Fibroblast of lung (primary cell): ENCODE measurements around the gene PRPF6.

Experiments used
- EZH2 ChIP-seq: IDR thresholded peaks from 2 replicates; pipeline ENCODE4 v1.5.1; 2012; ENCODE audit warnings: low read length, control low read depth, mild to moderate bottlenecking; ENCODE audit errors: missing control alignments
- TF ChIP-seq, protein P1 (sequence below), 2 donors: IDR thresholded peaks in 1 of 2; conservative IDR thresholded peaks in 1 of 2; 1 replicate in 1 of 2; 2 replicates in 1 of 2; pipeline ENCODE4 v1.5.1; 2011 to 2012; ENCODE audit warnings: low read length in 2 of 2, control low read depth in 1 of 2, inconsistent platforms in 1 of 2, low read depth in 1 of 2, mild to moderate bottlenecking in 1 of 2

- TF ChIP-seq, protein P1, sequence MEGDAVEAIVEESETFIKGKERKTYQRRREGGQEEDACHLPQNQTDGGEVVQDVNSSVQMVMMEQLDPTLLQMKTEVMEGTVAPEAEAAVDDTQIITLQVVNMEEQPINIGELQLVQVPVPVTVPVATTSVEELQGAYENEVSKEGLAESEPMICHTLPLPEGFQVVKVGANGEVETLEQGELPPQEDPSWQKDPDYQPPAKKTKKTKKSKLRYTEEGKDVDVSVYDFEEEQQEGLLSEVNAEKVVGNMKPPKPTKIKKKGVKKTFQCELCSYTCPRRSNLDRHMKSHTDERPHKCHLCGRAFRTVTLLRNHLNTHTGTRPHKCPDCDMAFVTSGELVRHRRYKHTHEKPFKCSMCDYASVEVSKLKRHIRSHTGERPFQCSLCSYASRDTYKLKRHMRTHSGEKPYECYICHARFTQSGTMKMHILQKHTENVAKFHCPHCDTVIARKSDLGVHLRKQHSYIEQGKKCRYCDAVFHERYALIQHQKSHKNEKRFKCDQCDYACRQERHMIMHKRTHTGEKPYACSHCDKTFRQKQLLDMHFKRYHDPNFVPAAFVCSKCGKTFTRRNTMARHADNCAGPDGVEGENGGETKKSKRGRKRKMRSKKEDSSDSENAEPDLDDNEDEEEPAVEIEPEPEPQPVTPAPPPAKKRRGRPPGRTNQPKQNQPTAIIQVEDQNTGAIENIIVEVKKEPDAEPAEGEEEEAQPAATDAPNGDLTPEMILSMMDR (conservative IDR thresholded peaks at IDR 0.05 in 1 of 2, IDR thresholded peaks at IDR 0.05 in 1 of 2; ENCODE audit: low read depth in 1 of 2, low read length in 2 of 2), result no peak
- no peak for TF ChIP-seq EZH2
These were observed 81.9 kb downstream of the PRPF6 start, which contains the start of gene TCEA2 for GRCh38 chr20:64062596-64063388.
